ENCODE data around the gene GPD1. TPM values are rescaled to one million over a fixed set of nuclear protein-coding genes. Genes with fewer than 3 reads are reported as not detected.

GPD1 gene
- total RNA-seq, 4 donors from 2014 or later, result not detected

- no peak overlapping the region for H3K27ac ChIP-seq
- no peak for TF ChIP-seq POLR2A (IDR thresholded peaks at IDR 0.05)
- TF ChIP-seq CTCF (IDR thresholded peaks at IDR 0.05), result peak; percentile 93 to 98 (median 94)
- H3K36me3 ChIP-seq, result no peaks in the 10 kb centered on the region
- no peaks in the 10 kb centered on the region for H3K9me3 ChIP-seq
- no peaks in the 10 kb centered on the region for H3K4me1 ChIP-seq
- no peaks in the 10 kb centered on the region for H3K27me3 ChIP-seq
- intact Hi-C loops (cut with DNase I; ENCODE audit: low total_unique reads), result loop anchor here (10.0 kb wide), 1 partner anchor 100 kb away; no protein-coding TSS in a partner anchor
- peak; percentile 83 to 85 for DNase-seq
- no peak overlapping the region for H3K4me3 ChIP-seq
These were observed 28.6 kb upstream of the GPD1 start for GRCh38 chr12:50074936-50075807.

DNA sequence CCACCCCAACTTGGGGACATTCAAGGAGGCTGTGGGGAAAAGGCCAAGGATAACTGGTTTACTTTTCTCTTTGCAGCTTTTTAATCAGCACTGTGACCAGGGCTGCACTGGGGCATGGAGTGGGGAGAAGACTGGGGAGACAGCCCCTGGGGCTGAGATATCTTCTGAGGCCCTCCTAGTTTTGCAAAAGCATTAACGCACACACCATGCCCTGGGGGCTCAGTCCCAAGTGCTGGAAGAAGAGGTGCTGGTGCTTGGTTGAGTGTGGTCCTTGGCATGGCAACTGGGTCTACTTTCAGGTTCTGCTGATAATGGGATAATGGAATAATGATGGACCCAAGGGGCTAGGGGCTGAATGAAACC lies 28.0 kb upstream of the GPD1 start:
- no peak overlapping the region for H3K27ac ChIP-seq
- no peak for DNase-seq
- no peak for TF ChIP-seq CTCF (IDR thresholded peaks at IDR 0.05)
- TF ChIP-seq POLR2A (IDR thresholded peaks at IDR 0.05), result no peak
- no peak overlapping the region for H3K4me3 ChIP-seq
- no peaks in the 10 kb centered on the region for H3K27me3 ChIP-seq
- no peaks in the 10 kb centered on the region for H3K9me3 ChIP-seq
- no peaks in the 10 kb centered on the region for H3K36me3 ChIP-seq
- no peaks in the 10 kb centered on the region for H3K4me1 ChIP-seq
- intact Hi-C loops (cut with DNase I; ENCODE audit: low total_unique reads), result loop anchor here (10.0 kb wide), 1 partner anchor 99 kb away; no protein-coding TSS in a partner anchor

- Histone ChIP-seq H3K27ac (no peak overlapping the region), H3K4me1 (no peaks in the 10 kb centered on the region), H3K36me3 (no peaks in the 10 kb centered on the region), H3K27me3 (no peaks in the 10 kb centered on the region), H3K9me3 (no peaks in the 10 kb centered on the region), H3K4me3 (no peak overlapping the region)
- DNase-seq, result no peak
- intact Hi-C loops (cut with DNase I; ENCODE audit: low total_unique reads), result loop anchor here (10.0 kb wide), 1 partner anchor 98 kb away; no protein-coding TSS in a partner anchor
- no peak for TF ChIP-seq CTCF (IDR thresholded peaks at IDR 0.05)
- no peak for TF ChIP-seq POLR2A (IDR thresholded peaks at IDR 0.05)
These were observed 26.7 kb upstream of the GPD1 start for GRCh38 chr12:50077099-50077498.

DNA sequence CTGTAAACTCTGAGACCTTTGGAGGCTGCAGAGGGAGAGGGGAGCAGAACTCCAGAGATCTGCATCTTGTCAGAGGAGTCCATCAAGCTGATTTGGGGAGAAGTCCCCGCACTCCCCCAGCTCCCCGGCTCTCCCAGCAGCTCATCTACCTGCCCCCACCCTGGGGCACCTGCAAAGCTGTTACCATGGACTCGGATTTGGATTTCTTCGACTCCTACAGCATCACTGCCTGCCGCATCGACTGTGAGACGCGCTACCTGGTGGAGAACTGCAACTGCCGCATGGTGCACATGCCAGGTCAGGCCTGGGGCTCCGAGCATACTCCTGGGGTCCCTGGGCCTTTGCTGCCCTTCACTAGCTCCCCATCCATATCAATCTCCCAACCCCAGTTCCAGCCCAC lies 25.5 kb upstream of the GPD1 start:
- Histone ChIP-seq H3K4me1 (no peaks in the 10 kb centered on the region), H3K27me3 (no peaks in the 10 kb centered on the region), H3K9me3 (no peaks in the 10 kb centered on the region), H3K36me3 (no peaks in the 10 kb centered on the region), H3K27ac (no peak overlapping the region), H3K4me3 (no peak overlapping the region)
- intact Hi-C loops (cut with DNase I; ENCODE audit: low total_unique reads), result loop anchor here (10.0 kb wide), 1 partner anchor 97 kb away; no protein-coding TSS in a partner anchor
- DNase-seq, result no peak
- no peak for TF ChIP-seq CTCF (IDR thresholded peaks at IDR 0.05)
- no peak for TF ChIP-seq POLR2A (IDR thresholded peaks at IDR 0.05)

GRCh38 chr12:50079771-50080170 lies 24.0 kb upstream of the GPD1 start:
- Histone ChIP-seq H3K36me3 (no peaks in the 10 kb centered on the region), H3K4me3 (no peak overlapping the region), H3K27ac (no peak overlapping the region), H3K4me1 (no peaks in the 10 kb centered on the region), H3K27me3 (no peaks in the 10 kb centered on the region), H3K9me3 (no peaks in the 10 kb centered on the region)
- intact Hi-C loops (cut with DNase I; ENCODE audit: low total_unique reads), result loop anchor here (10.0 kb wide), 1 partner anchor 95 kb away; no protein-coding TSS in a partner anchor
- TF ChIP-seq CTCF (IDR thresholded peaks at IDR 0.05), result no peak
- no peak for TF ChIP-seq POLR2A (IDR thresholded peaks at IDR 0.05)
- no peak for DNase-seq
